ENCODE results near the gene G3BP1. TPM values are rescaled to one million over a fixed set of nuclear protein-coding genes. Genes with fewer than 3 reads are reported as not detected.

The G3BP1 gene
- total and polyA plus RNA-seq, 9 of the 15 experiments (the other 6 are each of a cell fraction or from before 2014, with no cell fraction given) = 54.7 to 264 (median 105) TPM

GRCh38 chr5:151740958-151741373 is 30.8 kb upstream of the G3BP1 start:
- CTCF ChIA-PET (ENCODE audit: low intra/inter-chr PET ratio) = interaction anchor here (0.7 to 4.8 kb wide), 3 partner anchors 31 to 294 kb away, joined by 4 to 53 read pairs (median 6); partner anchors contain the start of genes G3BP1 and SLC36A1
- 47% methylated on average over 2 of the region's 2 CpGs for WGBS (ENCODE audit: insufficient coverage, low coverage, missing lambda C conversion rate)
- Histone ChIP-seq H3K27ac (ENCODE audit: extremely low read depth, low read depth, low read length) (no peak overlapping the region), H3K79me2 (ENCODE audit: control insufficient read depth, insufficient read depth, low read length) (no peaks in the 10 kb centered on the region), H3K4me1 (replicated peaks in 1 of 2; ENCODE audit: control insufficient read depth in 2 of 2, insufficient read depth in 2 of 2, low read length in 2 of 2) (peaks cover 0 to 6% of the 10 kb centered on the region in 2 experiments; a peak in 3 of 5 replicates), H3K9ac (ENCODE audit: insufficient read depth in 1 of 2, low read depth in 2 of 2, low read length in 2 of 2) (no peak overlapping the region), H4K20me1 (replicated peaks; ENCODE audit: control insufficient read depth, insufficient read depth, low read length) (0 out of 2 replicates have a peak, but pooled peaks cover 3% of the 10 kb centered on the region), H2AFZ (ENCODE audit: low read depth, low read length) (no peak overlapping the region), H3K4me2 (ENCODE audit: insufficient read depth, low read length) (no peak overlapping the region), H3K9me1 (ENCODE audit: control insufficient read depth, insufficient read depth, low read length) (no peaks in the 10 kb centered on the region), H3K36me3 (ENCODE audit: control insufficient read depth, insufficient read depth, low read length) (peaks cover 31% of the 10 kb centered on the region; the same call in 2 of the 3 replicates), H3K27me3 (ENCODE audit: control insufficient read depth in 2 of 2, insufficient read depth in 2 of 2, low read length in 2 of 2) (no peaks in the 10 kb centered on the region), H3K9me3 (replicated peaks; ENCODE audit: control insufficient read depth, insufficient read depth, low read depth, low read length) (no peaks in the 10 kb centered on the region), H3K4me3 (no peak overlapping the region)
- FAIRE-seq (no peak), ATAC-seq (peak; percentile 42), DNase-seq (ENCODE audit: extremely low read depth in 1 of 4, low spot score in 3 of 4) (no peak)
- in situ Hi-C loops (cut with MboI) = loop anchor here (5.0 kb wide), 1 partner anchor 79 kb away; no protein-coding TSS in a partner anchor
- TF ChIP-seq MAZ (CRISPR knock-in tag; conservative IDR thresholded peaks at IDR 0.05 in 1 of 2, IDR thresholded peaks at IDR 0.05 in 1 of 2) (no peak), MECOM (CRISPR knock-in tag; IDR thresholded peaks at IDR 0.05) (no peak), CTBP1 (IDR thresholded peaks at IDR 0.05; ENCODE audit: borderline replicate concordance) (no peak), MTA3 (IDR thresholded peaks at IDR 0.05; ENCODE audit: borderline replicate concordance) (0 out of 2 replicates have a peak, but pooled peaks have one; percentile 19), RAD21 (CRISPR knock-in tag; conservative IDR thresholded peaks at IDR 0.05 in 1 of 2, IDR thresholded peaks at IDR 0.05 in 1 of 2) (no peak)
- no TSS peak for BruUV-seq (replicated peaks)
- POLR2A ChIA-PET = interaction anchor here (0.6 to 1.6 kb wide), 5 partner anchors 12 to 446 kb away, joined by 3 to 5 read pairs (median 4); no protein-coding TSS in a partner anchor
- intact Hi-C loops (cut with micrococcal nuclease) = loop anchor here (1.0 to 5.0 kb wide), 3 partner anchors 82 to 294 kb away; partner anchors contain the start of gene SLC36A1

All from K562 (cell line).